Neural cell (in vitro differentiated cells): ENCODE measurements around the gene DNAAF1. TPM values are rescaled to one million over a fixed set of nuclear protein-coding genes. Genes with fewer than 3 reads are reported as not detected.

Experiments
- H2AFZ ChIP-seq: fragments of 200-600, 300-800 bp; sonication (generic), shearing (Covaris generic); 2 replicates; pipeline ENCODE4 v1.6.0; 2014; ENCODE audit warnings: low read depth, mild to moderate bottlenecking, antibody characterized with exemption, low read length, moderate library complexity
- H3F3A ChIP-seq: fragments of 200-600 bp; shearing (Covaris generic); 2 replicates; pipeline ENCODE4 v1.6.1; 2016; ENCODE audit warnings: mild to moderate bottlenecking, moderate library complexity, mixed read lengths, antibody characterized with exemption, low read length; ENCODE audit not compliant: insufficient read depth, poor library complexity, severe bottlenecking
- H3K27ac ChIP-seq: fragments of 200-600, 300-800 bp; sonication (generic), shearing (Covaris generic); 2 replicates; pipeline ENCODE4 v1.5.1; 2014; ENCODE audit warnings: mild to moderate bottlenecking, low read length, moderate library complexity
- H3K27me3 ChIP-seq: fragments of 300-800, 200-600 bp; sonication (generic), shearing (Covaris generic); 2 replicates; pipeline ENCODE4 v1.6.0; 2014; ENCODE audit warnings: mild to moderate bottlenecking, low read depth, low read length, moderate library complexity; ENCODE audit not compliant: insufficient read depth
- H3K36me3 ChIP-seq: fragments of 300-800, 200-600 bp; sonication (generic), shearing (Covaris generic); 2 replicates; pipeline ENCODE4 v1.5.1; 2014; ENCODE audit warnings: mild to moderate bottlenecking, antibody characterized with exemption, low read length, moderate library complexity; ENCODE audit not compliant: insufficient read depth
- H3K4me2 ChIP-seq: fragments of 300-800, 200-600 bp; sonication (generic), shearing (Covaris generic); 2 replicates; pipeline ENCODE4 v1.6.0; 2014; ENCODE audit warnings: mild to moderate bottlenecking, low read length
- H3K4me3 ChIP-seq: fragments of 300-800, 200-600 bp; sonication (generic), shearing (Covaris generic); 2 replicates; pipeline ENCODE4 v1.5.1; 2014; ENCODE audit warnings: mild to moderate bottlenecking, low read length, moderate library complexity
- H3K79me2 ChIP-seq: fragments of 200-600 bp; shearing (Covaris generic); replicated peaks from 2 replicates; pipeline ENCODE4 v1.6.0; 2014; ENCODE audit warnings: mild to moderate bottlenecking, low read length, moderate library complexity; ENCODE audit not compliant: insufficient read depth
- H3K9ac ChIP-seq: fragments of 300-800, 200-600 bp; sonication (generic), shearing (Covaris generic); 2 replicates; pipeline ENCODE4 v1.6.1; 2016; ENCODE audit warnings: mild to moderate bottlenecking, low read length, mixed read lengths
- H3K9me2 ChIP-seq: fragments of 200-600 bp; shearing (Covaris generic); 2 replicates; pipeline ENCODE4 v1.6.1; 2016; ENCODE audit warnings: mild to moderate bottlenecking, low read length, mixed read lengths; ENCODE audit not compliant: insufficient read depth
- H3K9me3 ChIP-seq: fragments of 200-600, 300-800 bp; sonication (generic), shearing (Covaris generic); 2 replicates; pipeline ENCODE4 v1.6.1; 2016; ENCODE audit warnings: mild to moderate bottlenecking, mixed run types, low read length, moderate library complexity, mixed read lengths
- H4K20me1 ChIP-seq: fragments of 200-600 bp; shearing (Covaris generic); 2 replicates; pipeline ENCODE4 v1.6.1; 2016; ENCODE audit warnings: mild to moderate bottlenecking, mixed run types; ENCODE audit not compliant: insufficient read depth
- CTCF ChIP-seq: fragments of 450-650 bp; IDR thresholded peaks from 2 replicates; pipeline ENCODE4 v1.5.1; 2014; ENCODE audit warnings: antibody characterized with exemption, mild to moderate bottlenecking, moderate library complexity; ENCODE audit not compliant: poor library complexity, severe bottlenecking
- EP300 ChIP-seq: fragments of 450-650 bp; conservative IDR thresholded peaks from 2 replicates; pipeline ENCODE4 v1.6.1; 2014; ENCODE audit warnings: antibody characterized with exemption, mild to moderate bottlenecking, moderate library complexity; ENCODE audit not compliant: poor library complexity, severe bottlenecking
- EZH2 ChIP-seq: fragments of 200-600, 300-800 bp; shearing (Covaris generic), sonication (generic); IDR thresholded peaks from 2 replicates; pipeline ENCODE4 v1.6.1; 2014; ENCODE audit warnings: antibody characterized with exemption, low read length, borderline replicate concordance, mild to moderate bottlenecking; ENCODE audit not compliant: insufficient read depth, poor library complexity, severe bottlenecking
- MXI1 ChIP-seq: fragments of 450-650 bp; conservative IDR thresholded peaks from 2 replicates; pipeline ENCODE4 v1.6.1; 2014; ENCODE audit warnings: antibody characterized with exemption, mild to moderate bottlenecking; ENCODE audit not compliant: poor library complexity, severe bottlenecking
- POLR2AphosphoS5 ChIP-seq: IDR thresholded peaks from 2 replicates; pipeline ENCODE4 v1.6.1; 2012
- RAD21 ChIP-seq: fragments of 450-650 bp; conservative IDR thresholded peaks from 2 replicates; pipeline ENCODE4 v1.6.1; 2014; ENCODE audit warnings: antibody characterized with exemption, mild to moderate bottlenecking, moderate library complexity
- SMC3 ChIP-seq: fragments of 450-650 bp; conservative IDR thresholded peaks from 2 replicates; pipeline ENCODE4 v1.6.1; 2014; ENCODE audit warnings: antibody characterized with exemption, mild to moderate bottlenecking, moderate library complexity; ENCODE audit not compliant: poor library complexity
- TAF1 ChIP-seq: IDR thresholded peaks from 2 replicates; pipeline ENCODE4 v1.6.1; 2012; ENCODE audit warnings: low read depth
- polyA plus RNA-seq: library from polyadenylated mRNA; depleted of rRNA; stranded (reverse); fragments of >200 nt; gene quantifications from 2 replicates; pipeline ENCODE4 v1.2.3, GENCODE V29; 2014
- TF ChIP-seq, protein P1 (sequence below): IDR thresholded peaks from 2 replicates; pipeline ENCODE4 v1.6.1; 2012; ENCODE audit warnings: borderline replicate concordance

The DNAAF1 gene
- polyA plus RNA-seq, 1 donor from 2014 or later: 0.71 TPM

GRCh38 chr16:84156342-84156784, 11.3 kb downstream of the DNAAF1 start:
- TF ChIP-seq CTCF (no peak), MXI1 (no peak), POLR2AphosphoS5 (no peak)
- TF ChIP-seq, protein P1, sequence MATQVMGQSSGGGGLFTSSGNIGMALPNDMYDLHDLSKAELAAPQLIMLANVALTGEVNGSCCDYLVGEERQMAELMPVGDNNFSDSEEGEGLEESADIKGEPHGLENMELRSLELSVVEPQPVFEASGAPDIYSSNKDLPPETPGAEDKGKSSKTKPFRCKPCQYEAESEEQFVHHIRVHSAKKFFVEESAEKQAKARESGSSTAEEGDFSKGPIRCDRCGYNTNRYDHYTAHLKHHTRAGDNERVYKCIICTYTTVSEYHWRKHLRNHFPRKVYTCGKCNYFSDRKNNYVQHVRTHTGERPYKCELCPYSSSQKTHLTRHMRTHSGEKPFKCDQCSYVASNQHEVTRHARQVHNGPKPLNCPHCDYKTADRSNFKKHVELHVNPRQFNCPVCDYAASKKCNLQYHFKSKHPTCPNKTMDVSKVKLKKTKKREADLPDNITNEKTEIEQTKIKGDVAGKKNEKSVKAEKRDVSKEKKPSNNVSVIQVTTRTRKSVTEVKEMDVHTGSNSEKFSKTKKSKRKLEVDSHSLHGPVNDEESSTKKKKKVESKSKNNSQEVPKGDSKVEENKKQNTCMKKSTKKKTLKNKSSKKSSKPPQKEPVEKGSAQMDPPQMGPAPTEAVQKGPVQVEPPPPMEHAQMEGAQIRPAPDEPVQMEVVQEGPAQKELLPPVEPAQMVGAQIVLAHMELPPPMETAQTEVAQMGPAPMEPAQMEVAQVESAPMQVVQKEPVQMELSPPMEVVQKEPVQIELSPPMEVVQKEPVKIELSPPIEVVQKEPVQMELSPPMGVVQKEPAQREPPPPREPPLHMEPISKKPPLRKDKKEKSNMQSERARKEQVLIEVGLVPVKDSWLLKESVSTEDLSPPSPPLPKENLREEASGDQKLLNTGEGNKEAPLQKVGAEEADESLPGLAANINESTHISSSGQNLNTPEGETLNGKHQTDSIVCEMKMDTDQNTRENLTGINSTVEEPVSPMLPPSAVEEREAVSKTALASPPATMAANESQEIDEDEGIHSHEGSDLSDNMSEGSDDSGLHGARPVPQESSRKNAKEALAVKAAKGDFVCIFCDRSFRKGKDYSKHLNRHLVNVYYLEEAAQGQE: no peak
- Histone ChIP-seq H3K36me3 (no peaks in the 10 kb centered on the region), H4K20me1 (no peaks in the 10 kb centered on the region), H3K27me3 (no peaks in the 10 kb centered on the region), H3K27ac (no peak overlapping the region), H2AFZ (no peak overlapping the region), H3K79me2 (no peaks in the 10 kb centered on the region), H3K4me3 (no peak overlapping the region), H3K9me2 (no peaks in the 10 kb centered on the region), H3K4me2 (no peak overlapping the region), H3F3A (no peaks in the 10 kb centered on the region), H3K9ac (no peak overlapping the region), H3K9me3 (no peaks in the 10 kb centered on the region)

GRCh38 chr16:84159007-84159406, 13.9 kb downstream of the DNAAF1 start:
- H3K36me3 ChIP-seq: no peaks in the 10 kb centered on the region
- H3K79me2 ChIP-seq: no peaks in the 10 kb centered on the region
- no peak overlapping the region for H3K27ac ChIP-seq
- H3K27me3 ChIP-seq: no peaks in the 10 kb centered on the region
- no peaks in the 10 kb centered on the region for H3K9me3 ChIP-seq
- no peaks in the 10 kb centered on the region for H4K20me1 ChIP-seq
- TF ChIP-seq, protein P1: no peak
- TF ChIP-seq EZH2: no peak
- TF ChIP-seq TAF1: no peak
- TF ChIP-seq SMC3: no peak
- no peak for TF ChIP-seq POLR2AphosphoS5
- TF ChIP-seq RAD21: no peak
- no peak for TF ChIP-seq MXI1
- no peak for TF ChIP-seq EP300
- TF ChIP-seq CTCF: no peak
- no peak overlapping the region for H3K4me3 ChIP-seq
- H3K9me2 ChIP-seq: no peaks in the 10 kb centered on the region
- no peaks in the 10 kb centered on the region for H3F3A ChIP-seq
- H3K9ac ChIP-seq: no peak overlapping the region
- no peak overlapping the region for H3K4me2 ChIP-seq
- H2AFZ ChIP-seq: no peak overlapping the region
